B cell (primary cell): ENCODE results near the gene PPARG.

Source experiments
- EZH2 ChIP-seq: IDR thresholded peaks from 2 replicates; pipeline ENCODE4 v1.6.1; 2012; ENCODE audit warnings: borderline replicate concordance, low read depth, mild to moderate bottlenecking, moderate library complexity, low read length; ENCODE audit not compliant: insufficient read depth, poor library complexity, severe bottlenecking
- TF ChIP-seq, protein P1 (sequence below): fragments of 200-600 bp; IDR thresholded peaks from one replicate; pipeline ENCODE4 v1.8.0; 2022; ENCODE audit warnings: antibody characterized with exemption, mild to moderate bottlenecking

DNA sequence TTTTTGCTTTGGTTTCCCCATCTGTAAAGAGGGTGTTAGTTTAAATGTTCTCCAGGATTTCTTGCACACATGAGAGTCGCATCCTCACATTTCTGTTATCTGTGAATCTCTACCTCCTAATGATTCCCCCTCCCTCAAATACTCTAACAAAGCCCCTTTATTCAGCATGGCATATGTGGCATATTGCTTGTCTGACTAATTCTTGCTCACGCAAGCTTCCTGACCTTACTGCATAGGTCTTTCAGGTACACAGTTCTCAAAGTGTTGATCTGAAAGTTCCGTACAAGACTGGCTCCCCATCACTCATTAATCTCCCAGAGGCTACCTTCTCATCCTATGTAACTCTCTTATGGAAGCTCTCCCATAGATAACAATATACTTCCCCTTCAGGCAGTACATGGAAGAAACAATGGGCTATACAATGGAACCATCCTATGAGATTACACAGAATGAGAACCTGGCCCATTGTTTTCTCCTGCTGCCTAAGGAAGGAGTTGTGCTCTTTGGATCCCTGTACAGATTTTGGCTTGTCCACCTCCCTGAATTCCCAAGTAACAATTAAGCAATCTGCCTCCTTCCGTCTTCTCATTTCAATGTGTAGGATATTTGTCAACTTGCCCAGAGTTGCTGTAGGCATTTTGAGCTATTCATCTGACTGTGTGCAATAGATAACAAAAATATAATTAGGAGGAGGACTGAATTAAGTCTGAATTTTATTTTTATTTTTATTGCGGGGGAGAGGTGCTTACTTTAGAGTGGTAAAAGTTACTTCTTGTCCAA lies 51.0 kb downstream of the PPARG start:
- TF ChIP-seq, protein P1, sequence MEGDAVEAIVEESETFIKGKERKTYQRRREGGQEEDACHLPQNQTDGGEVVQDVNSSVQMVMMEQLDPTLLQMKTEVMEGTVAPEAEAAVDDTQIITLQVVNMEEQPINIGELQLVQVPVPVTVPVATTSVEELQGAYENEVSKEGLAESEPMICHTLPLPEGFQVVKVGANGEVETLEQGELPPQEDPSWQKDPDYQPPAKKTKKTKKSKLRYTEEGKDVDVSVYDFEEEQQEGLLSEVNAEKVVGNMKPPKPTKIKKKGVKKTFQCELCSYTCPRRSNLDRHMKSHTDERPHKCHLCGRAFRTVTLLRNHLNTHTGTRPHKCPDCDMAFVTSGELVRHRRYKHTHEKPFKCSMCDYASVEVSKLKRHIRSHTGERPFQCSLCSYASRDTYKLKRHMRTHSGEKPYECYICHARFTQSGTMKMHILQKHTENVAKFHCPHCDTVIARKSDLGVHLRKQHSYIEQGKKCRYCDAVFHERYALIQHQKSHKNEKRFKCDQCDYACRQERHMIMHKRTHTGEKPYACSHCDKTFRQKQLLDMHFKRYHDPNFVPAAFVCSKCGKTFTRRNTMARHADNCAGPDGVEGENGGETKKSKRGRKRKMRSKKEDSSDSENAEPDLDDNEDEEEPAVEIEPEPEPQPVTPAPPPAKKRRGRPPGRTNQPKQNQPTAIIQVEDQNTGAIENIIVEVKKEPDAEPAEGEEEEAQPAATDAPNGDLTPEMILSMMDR: no peak
- TF ChIP-seq EZH2: no peak
